ENCODE measurements around the gene MRPL23. TPM values are rescaled to one million over a fixed set of nuclear protein-coding genes. Genes with fewer than 3 reads are reported as not detected.

MRPL23 gene
- 117 TPM for total RNA-seq

GRCh38 chr11:1946812-1947484, at the start of gene MRPL23:
Gene MRPL23, plus strand, starts transcription at chr11:1947332. Its CDS starts 31 bp downstream, at chr11:1947363.
- H3K4me3 ChIP-seq: no peak within 1 kb of the TSS
- H3K27me3 ChIP-seq: no peaks in the 10 kb centered on the region
- H3K27ac ChIP-seq: no peak within 1 kb of the TSS
- TF ChIP-seq CTCF (IDR thresholded peaks at IDR 0.05): no peak
- H3K9me3 ChIP-seq: no peaks in the 10 kb centered on the region
- intact Hi-C loops (cut with DNase I): loop anchor here (10.0 kb wide), 1 partner anchor 52 kb away; the partner anchor contains the start of gene PRR33
- DNase-seq (ENCODE audit: low spot score in 2 of 2): no peak
- peaks cover 0 to 3% of the 10 kb centered on the region in 2 donors for H3K4me1 ChIP-seq
- H3K36me3 ChIP-seq: no peaks in the 10 kb centered on the region

GRCh38 chr11:1899090-1899489, 48.0 kb upstream of the MRPL23 start:
- no peak for TF ChIP-seq CTCF (IDR thresholded peaks at IDR 0.05)
- intact Hi-C loops (cut with DNase I): loop anchor here (10.0 kb wide), 1 partner anchor 46 kb away; the partner anchor contains the start of gene MRPL23
- Histone ChIP-seq H3K36me3 (no peaks in the 10 kb centered on the region), H3K4me3 (no peak overlapping the region), H3K4me1 (no peaks in the 10 kb centered on the region), H3K9me3 (no peaks in the 10 kb centered on the region), H3K27ac (no peak overlapping the region), H3K27me3 (no peaks in the 10 kb centered on the region)
- no peak for DNase-seq (ENCODE audit: low spot score in 2 of 2)

DNA sequence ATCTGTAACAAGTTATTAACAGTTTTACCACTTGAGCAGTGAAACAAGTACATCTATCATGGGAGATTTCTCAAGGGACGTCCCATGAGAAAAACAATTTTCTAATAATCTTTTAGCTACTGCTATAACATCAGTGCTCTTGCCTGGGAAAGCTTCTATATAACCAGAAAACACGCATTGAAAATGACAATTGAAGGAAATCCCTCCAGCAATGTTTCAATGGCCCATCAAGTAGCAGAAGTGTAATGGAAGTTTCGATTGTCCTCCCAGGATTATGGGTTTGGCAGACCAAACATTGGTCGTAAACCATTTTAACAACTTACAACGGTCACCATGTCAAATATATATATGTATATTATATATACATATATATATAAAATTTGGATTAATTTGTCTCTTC, 47.4 kb upstream of the MRPL23 start:
- no peaks in the 10 kb centered on the region for H3K36me3 ChIP-seq
- no peaks in the 10 kb centered on the region for H3K27me3 ChIP-seq
- H3K4me1 ChIP-seq: no peaks in the 10 kb centered on the region
- no peak overlapping the region for H3K4me3 ChIP-seq
- H3K27ac ChIP-seq: no peak overlapping the region
- H3K9me3 ChIP-seq: no peaks in the 10 kb centered on the region
- TF ChIP-seq CTCF (IDR thresholded peaks at IDR 0.05): no peak
- no peak for DNase-seq (ENCODE audit: low spot score in 2 of 2)
- intact Hi-C loops (cut with DNase I): loop anchor here (10.0 kb wide), 1 partner anchor 45 kb away; the partner anchor contains the start of gene MRPL23

DNA sequence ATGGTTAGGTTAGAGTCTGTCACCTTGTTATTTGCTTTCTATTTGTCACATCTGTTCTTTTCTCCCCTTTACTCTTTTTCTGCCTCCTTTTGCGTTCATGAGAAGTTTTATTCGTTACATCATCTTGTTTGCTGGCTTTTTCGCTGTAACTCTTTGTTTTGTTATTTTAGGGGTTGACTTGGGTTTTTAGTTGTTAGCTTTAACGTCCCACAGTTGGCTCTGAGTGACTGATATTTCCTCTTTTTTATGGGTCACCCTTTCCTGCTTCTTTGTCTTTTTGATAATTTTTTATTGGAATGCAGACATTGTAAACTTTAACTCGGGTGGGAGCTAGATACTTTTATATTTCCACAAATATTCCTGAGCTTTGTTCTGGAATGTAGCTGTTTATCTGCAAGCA, 41.0 kb upstream of the MRPL23 start:
- intact Hi-C loops (cut with DNase I): no loop called here
- H3K36me3 ChIP-seq: no peaks in the 10 kb centered on the region
- TF ChIP-seq CTCF (IDR thresholded peaks at IDR 0.05): no peak
- H3K9me3 ChIP-seq: no peaks in the 10 kb centered on the region
- no peaks in the 10 kb centered on the region for H3K27me3 ChIP-seq
- H3K4me1 ChIP-seq: peaks cover 0 to 12% of the 10 kb centered on the region in 2 donors
- no peak overlapping the region for H3K4me3 ChIP-seq
- no peak overlapping the region for H3K27ac ChIP-seq
- DNase-seq (ENCODE audit: low spot score in 2 of 2): no peak

DNA sequence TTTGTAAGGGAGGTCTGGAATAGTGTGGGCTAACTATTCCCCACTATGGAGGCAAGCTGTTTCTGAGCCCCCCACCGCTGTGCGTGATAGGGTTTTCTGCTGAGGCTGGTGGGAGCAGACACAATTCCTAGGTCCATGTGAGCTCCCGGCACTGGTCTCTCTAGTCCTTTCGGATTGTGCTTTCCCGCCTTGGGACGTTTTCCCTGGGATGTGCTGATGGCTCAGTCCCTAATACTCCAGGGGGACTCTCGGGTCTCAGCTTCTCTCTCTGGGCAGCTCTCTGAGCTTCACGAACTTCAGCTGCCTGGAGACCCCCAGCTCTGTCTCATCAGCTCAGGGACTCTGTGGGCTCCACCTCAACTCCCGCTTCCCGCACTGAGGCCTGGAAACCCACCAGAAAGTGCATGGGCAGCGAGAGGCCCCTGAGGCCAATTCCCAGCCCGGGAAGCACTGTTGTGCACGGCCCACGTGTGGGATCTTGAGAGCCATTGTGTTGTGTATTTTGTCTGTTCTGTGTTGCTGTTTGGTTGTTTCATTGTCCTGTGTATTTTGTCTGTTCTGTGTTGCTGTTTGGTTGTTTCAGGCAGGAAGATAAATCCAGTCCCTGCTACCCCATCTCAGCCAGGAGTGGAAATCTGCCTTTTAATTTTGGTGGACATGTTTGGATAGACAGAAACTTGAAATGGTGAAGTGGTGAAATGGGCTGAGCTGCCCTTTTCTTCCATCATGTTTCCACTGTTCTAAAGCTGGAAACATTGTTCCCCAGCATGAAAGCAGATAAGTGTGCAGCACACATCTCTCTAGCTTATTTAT, 40.3 kb upstream of the MRPL23 start:
- Histone ChIP-seq H3K27me3 (no peaks in the 10 kb centered on the region), H3K4me3 (no peak overlapping the region), H3K4me1 (peaks cover 0 to 12% of the 10 kb centered on the region in 2 donors), H3K36me3 (no peaks in the 10 kb centered on the region), H3K9me3 (no peaks in the 10 kb centered on the region), H3K27ac (peak overlapping the region; percentile 6 to 66)
- TF ChIP-seq CTCF (IDR thresholded peaks at IDR 0.05): no peak
- intact Hi-C loops (cut with DNase I): no loop called here
- no peak for DNase-seq (ENCODE audit: low spot score in 2 of 2)

Data from ascending aorta (tissue), 2 donors.